GM19395 (cell line): ENCODE measurements around the gene CFAP91.
A peak's percentile ranks its signal among the peaks of the same experiment; 100 is the strongest.

ENCODE experiments used
- ATAC-seq: cut with Tn5 transposase; IDR thresholded peaks from one replicate; pipeline ENCODE4 v1.9.1; 2021; ENCODE audit warnings: mild to moderate bottlenecking, moderate library complexity; ENCODE audit not compliant: unreplicated experiment

Gene CFAP91

GRCh38 chr3:119702530-119703527, at the start of gene CFAP91:
Gene CFAP91 (plus strand): TSS chr3:119703022. CDS start chr3:119703099, 77 bp downstream.
- ATAC-seq = peak; percentile 84

- ATAC-seq = no peak
Observed at GRCh38 chr3:119653876-119654275, 48.9 kb upstream of the CFAP91 start.

GRCh38 chr3:119657887-119658702, 44.7 kb upstream of the CFAP91 start:
- ATAC-seq = peak; percentile 62

- no peak for ATAC-seq
Observed at GRCh38 chr3:119658994-119659393, 43.8 kb upstream of the CFAP91 start.

- ATAC-seq = no peak
Observed at GRCh38 chr3:119659606-119660291, 43.1 kb upstream of the CFAP91 start.

- ATAC-seq = no peak
Observed at GRCh38 chr3:119660474-119661440, 42.1 kb upstream of the CFAP91 start, which contains the start of gene POPDC2. Gene POPDC2 (minus strand): TSS chr3:119660589. CDS start chr3:119660423, 166 bp downstream.

GRCh38 chr3:119662604-119663373, 40.0 kb upstream of the CFAP91 start:
- ATAC-seq = no peak

GRCh38 chr3:119663885-119664284, 38.9 kb upstream of the CFAP91 start:
- no peak for ATAC-seq

- no peak for ATAC-seq
Observed at GRCh38 chr3:119664370-119664769, 38.5 kb upstream of the CFAP91 start.

- no peak for ATAC-seq
Observed at GRCh38 chr3:119664850-119665379, 37.9 kb upstream of the CFAP91 start.

- no peak for ATAC-seq
Observed at GRCh38 chr3:119665954-119666559, 36.8 kb upstream of the CFAP91 start.

GRCh38 chr3:119669906-119670570, 32.8 kb upstream of the CFAP91 start:
- ATAC-seq = no peak

GRCh38 chr3:119672776-119673175, 30.0 kb upstream of the CFAP91 start:
- ATAC-seq = no peak

- no peak for ATAC-seq
Observed at GRCh38 chr3:119673875-119674274, 28.9 kb upstream of the CFAP91 start.

- no peak for ATAC-seq
Observed at GRCh38 chr3:119675188-119675874, 27.5 kb upstream of the CFAP91 start.

GRCh38 chr3:119676020-119676419, 26.8 kb upstream of the CFAP91 start:
- ATAC-seq = no peak
